ENCODE measurements around the gene ZDHHC7.

GRCh38 chr16:84957792-84958191, 53.5 kb downstream of the ZDHHC7 start:
- TF ChIP-seq POLR2A (IDR thresholded peaks at IDR 0.05; ENCODE audit: low read length) (no peak), GATA1 (IDR thresholded peaks at IDR 0.05; ENCODE audit: low read depth, low read length) (no peak)

Data from erythroblast (primary cell).